ENCODE results near the gene MRS2. TPM values are rescaled to one million over a fixed set of nuclear protein-coding genes. Genes with fewer than 3 reads are reported as not detected.

Gene MRS2
- total RNA-seq, 8 experiments from 2014 or later, result 16.3 to 36.1 (median 29.8) TPM

DNA sequence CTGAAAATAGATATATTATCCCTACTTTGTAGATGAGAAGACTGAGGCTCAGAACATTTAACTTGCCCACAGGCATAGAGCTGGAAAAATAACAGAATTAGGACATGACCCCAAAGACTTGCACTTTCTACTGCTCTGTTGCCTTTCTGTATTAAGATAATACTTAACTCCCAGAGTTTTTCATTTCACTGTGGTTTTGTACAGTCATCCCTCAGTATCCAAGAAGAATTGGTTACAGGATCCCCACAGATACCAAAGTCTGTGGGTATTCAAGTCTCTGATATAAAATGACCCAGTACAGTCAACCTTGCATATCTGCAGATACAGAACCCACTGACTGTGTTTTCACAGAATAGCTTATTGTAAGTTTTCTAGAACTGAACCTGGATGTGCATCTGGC is 16.8 kb downstream of the MRS2 start:
- Histone ChIP-seq H3K27ac (no peak overlapping the region), H3K4me3 (no peak overlapping the region), H3K4me1 (replicated peaks in 1 of 2) (no peaks in the 10 kb centered on the region)
- in situ Hi-C loops (cut with MboI; ENCODE audit: low pct_unique_long_range_greater_than_20kb in 2 of 9, low sequenced_read_pairs in 9 of 9, unreplicated experiment in 9 of 9), result no loop called here
- ATAC-seq (replicated peaks in 6 of 8), result no peak

- Histone ChIP-seq H3K4me3 (no peak overlapping the region), H3K4me1 (replicated peaks in 1 of 2) (no peaks in the 10 kb centered on the region), H3K27ac (no peak overlapping the region)
- in situ Hi-C loops (cut with MboI; ENCODE audit: low pct_unique_long_range_greater_than_20kb in 2 of 9, low sequenced_read_pairs in 9 of 9, unreplicated experiment in 9 of 9), result loop anchor here in 1 of 9 experiments (25.0 kb wide), 1 partner anchor 262 kb away; no protein-coding TSS in a partner anchor
- 40 to 100% (median 83%) methylated on average over 1 to 2 of the region's 2 CpGs; no CpG with 5 or more reads in 1 of the 10 experiments for WGBS, 10 experiments
- ATAC-seq (replicated peaks in 6 of 8), result no peak
Observed at GRCh38 chr6:24425091-24425490, 22.4 kb downstream of the MRS2 start.

- Histone ChIP-seq H3K4me1 (replicated peaks in 1 of 2) (no peaks in the 10 kb centered on the region), H3K4me3 (no peak overlapping the region), H3K27ac (no peak overlapping the region)
- peak in 1 of 8 experiments; percentile 42 for ATAC-seq (replicated peaks in 6 of 8)
- 72 to 100% (median 96%) methylated on average over 1 to 9 of the region's 10 CpGs for WGBS, 10 experiments
- in situ Hi-C loops (cut with MboI; ENCODE audit: low pct_unique_long_range_greater_than_20kb in 2 of 9, low sequenced_read_pairs in 9 of 9, unreplicated experiment in 9 of 9), result loop anchor here in 1 of 9 experiments (25.0 kb wide), 1 partner anchor 260 kb away; no protein-coding TSS in a partner anchor
Observed at GRCh38 chr6:24426729-24427446, 24.2 kb downstream of the MRS2 start.

DNA sequence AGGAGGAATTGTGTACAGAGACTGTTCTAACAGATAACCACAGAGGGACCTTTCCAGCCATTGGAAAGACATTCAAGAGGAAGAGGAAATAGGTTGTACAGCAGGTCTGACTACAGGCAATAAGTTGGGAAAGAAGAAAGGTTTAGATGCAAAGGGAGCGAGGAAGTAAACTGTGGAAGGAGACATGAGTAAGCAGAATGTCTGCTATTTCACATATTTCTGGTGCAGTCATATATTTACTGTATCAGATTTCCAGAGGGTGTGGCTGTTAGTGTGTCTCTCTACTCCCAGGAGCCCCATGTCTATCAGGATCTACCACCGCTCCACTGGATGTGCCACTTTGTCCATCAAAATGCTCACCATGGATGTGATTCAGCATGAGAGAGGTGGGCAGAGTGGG is 25.9 kb downstream of the MRS2 start:
- H3K27ac ChIP-seq, result no peak overlapping the region
- no peaks in the 10 kb centered on the region for H3K4me1 ChIP-seq (replicated peaks in 1 of 2)
- in situ Hi-C loops (cut with MboI; ENCODE audit: low pct_unique_long_range_greater_than_20kb in 2 of 9, low sequenced_read_pairs in 9 of 9, unreplicated experiment in 9 of 9), result loop anchor here in 1 of 9 experiments (25.0 kb wide), 1 partner anchor 259 kb away; no protein-coding TSS in a partner anchor
- WGBS, 10 experiments, result 86 to 100% (median 100%) methylated on average over 1 to 2 of the region's 2 CpGs; no CpG with 5 or more reads in 4 of the 10 experiments
- ATAC-seq (replicated peaks in 6 of 8), result peak in 3 of 8 experiments; percentile 60 to 93 (median 88)
- no peak overlapping the region for H3K4me3 ChIP-seq

- ATAC-seq (replicated peaks in 6 of 8), result no peak
- 60 to 100% (median 93%) methylated on average over 1 to 3 of the region's 3 CpGs; no CpG with 5 or more reads in 1 of the 10 experiments for WGBS, 10 experiments
- in situ Hi-C loops (cut with MboI; ENCODE audit: low pct_unique_long_range_greater_than_20kb in 2 of 9, low sequenced_read_pairs in 9 of 9, unreplicated experiment in 9 of 9), result loop anchor here in 1 of 9 experiments (25.0 kb wide), 1 partner anchor 258 kb away; no protein-coding TSS in a partner anchor
Observed at GRCh38 chr6:24429146-24429545, 26.4 kb downstream of the MRS2 start.

DNA sequence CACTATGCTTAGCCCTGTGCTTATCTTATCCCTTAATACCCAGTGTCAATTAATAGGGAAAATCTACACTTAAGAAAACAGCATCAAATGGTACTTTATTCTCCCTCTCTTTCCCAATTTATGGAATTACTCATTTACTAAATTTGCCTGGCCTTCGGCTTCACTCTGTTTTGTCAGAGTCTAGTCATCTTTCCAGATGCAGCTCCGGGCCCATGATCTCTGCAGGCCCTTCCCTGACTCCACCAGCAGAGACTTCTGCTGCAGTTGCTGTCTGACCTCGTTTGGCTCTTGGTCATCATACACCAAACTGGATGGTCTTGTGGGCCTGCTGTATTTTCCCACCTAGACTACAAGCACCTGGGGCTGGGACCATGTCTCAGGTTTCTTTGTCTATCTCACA is 27.4 kb downstream of the MRS2 start:
- ATAC-seq (replicated peaks in 6 of 8), result no peak
- WGBS, 10 experiments, result 0 to 100% (median 73%) methylated on average over 1 to 3 of the region's 3 CpGs; no CpG with 5 or more reads in 1 of the 10 experiments
- Histone ChIP-seq H3K4me1 (replicated peaks in 1 of 2) (no peaks in the 10 kb centered on the region), H3K4me3 (no peak overlapping the region), H3K27ac (no peak overlapping the region)
- in situ Hi-C loops (cut with MboI; ENCODE audit: low pct_unique_long_range_greater_than_20kb in 2 of 9, low sequenced_read_pairs in 9 of 9, unreplicated experiment in 9 of 9), result loop anchor here in 1 of 9 experiments (25.0 kb wide), 1 partner anchor 257 kb away; no protein-coding TSS in a partner anchor

More at GRCh38 chr6:24429146-24429545, 26.4 kb downstream of the MRS2 start:
- Histone ChIP-seq H3K4me1 (replicated peaks in 1 of 2) (no peaks in the 10 kb centered on the region), H3K27ac (no peak overlapping the region), H3K4me3 (no peak overlapping the region)

DNA sequence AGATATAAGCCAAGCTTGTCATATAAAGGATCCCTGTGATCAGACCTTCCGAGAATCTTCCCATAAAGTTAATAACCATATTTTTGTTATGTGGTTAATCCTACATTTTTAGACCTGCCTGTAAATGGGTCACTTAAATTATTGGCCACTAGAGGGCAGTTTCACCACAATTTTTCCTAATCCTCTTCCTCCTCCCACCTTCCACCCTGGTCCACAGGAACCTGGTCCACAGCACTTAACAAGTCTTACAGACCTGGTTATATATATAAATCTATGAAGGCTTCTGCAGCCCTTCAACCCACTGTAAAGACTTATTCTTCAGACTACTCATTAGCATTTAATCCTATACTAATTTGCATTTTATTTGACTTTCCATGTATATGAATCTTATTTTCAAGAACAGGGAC is 28.3 kb downstream of the MRS2 start:
- H3K4me1 ChIP-seq (replicated peaks in 1 of 2), result no peaks in the 10 kb centered on the region
- H3K27ac ChIP-seq, result no peak overlapping the region
- 0 to 100% (median 66%) methylated on average over 1 of the region's 1 CpG; no CpG with 5 or more reads in 2 of the 10 experiments for WGBS, 10 experiments
- in situ Hi-C loops (cut with MboI; ENCODE audit: low pct_unique_long_range_greater_than_20kb in 2 of 9, low sequenced_read_pairs in 9 of 9, unreplicated experiment in 9 of 9), result loop anchor here in 1 of 9 experiments (25.0 kb wide), 1 partner anchor 256 kb away; no protein-coding TSS in a partner anchor
- no peak overlapping the region for H3K4me3 ChIP-seq
- ATAC-seq (replicated peaks in 6 of 8), result peak in 4 of 8 experiments; percentile 24 to 63 (median 48)

- no peak for ATAC-seq (replicated peaks in 6 of 8)
- no peaks in the 10 kb centered on the region for H3K4me1 ChIP-seq (replicated peaks in 1 of 2)
- in situ Hi-C loops (cut with MboI; ENCODE audit: low pct_unique_long_range_greater_than_20kb in 2 of 9, low sequenced_read_pairs in 9 of 9, unreplicated experiment in 9 of 9), result loop anchor here in 1 of 9 experiments (25.0 kb wide), 1 partner anchor 255 kb away; no protein-coding TSS in a partner anchor
- WGBS, 10 experiments, result 40 to 100% (median 100%) methylated on average over 1 to 9 of the region's 9 CpGs; no CpG with 5 or more reads in 1 of the 10 experiments
- no peak overlapping the region for H3K4me3 ChIP-seq
- H3K27ac ChIP-seq, result no peak overlapping the region
Observed at GRCh38 chr6:24432611-24433010, 29.9 kb downstream of the MRS2 start.

- ATAC-seq (replicated peaks in 6 of 8), result no peak
- Histone ChIP-seq H3K4me3 (no peak overlapping the region), H3K4me1 (replicated peaks in 1 of 2) (no peaks in the 10 kb centered on the region), H3K27ac (no peak overlapping the region)
- in situ Hi-C loops (cut with MboI; ENCODE audit: low pct_unique_long_range_greater_than_20kb in 2 of 9, low sequenced_read_pairs in 9 of 9, unreplicated experiment in 9 of 9), result loop anchor here in 1 of 9 experiments (25.0 kb wide), 1 partner anchor 250 kb away; no protein-coding TSS in a partner anchor
- 70 to 98% (median 89%) methylated on average over 4 to 11 of the region's 14 CpGs; no CpG with 5 or more reads in 4 of the 10 experiments for WGBS, 10 experiments
Observed at GRCh38 chr6:24436979-24437378, 34.2 kb downstream of the MRS2 start.

DNA sequence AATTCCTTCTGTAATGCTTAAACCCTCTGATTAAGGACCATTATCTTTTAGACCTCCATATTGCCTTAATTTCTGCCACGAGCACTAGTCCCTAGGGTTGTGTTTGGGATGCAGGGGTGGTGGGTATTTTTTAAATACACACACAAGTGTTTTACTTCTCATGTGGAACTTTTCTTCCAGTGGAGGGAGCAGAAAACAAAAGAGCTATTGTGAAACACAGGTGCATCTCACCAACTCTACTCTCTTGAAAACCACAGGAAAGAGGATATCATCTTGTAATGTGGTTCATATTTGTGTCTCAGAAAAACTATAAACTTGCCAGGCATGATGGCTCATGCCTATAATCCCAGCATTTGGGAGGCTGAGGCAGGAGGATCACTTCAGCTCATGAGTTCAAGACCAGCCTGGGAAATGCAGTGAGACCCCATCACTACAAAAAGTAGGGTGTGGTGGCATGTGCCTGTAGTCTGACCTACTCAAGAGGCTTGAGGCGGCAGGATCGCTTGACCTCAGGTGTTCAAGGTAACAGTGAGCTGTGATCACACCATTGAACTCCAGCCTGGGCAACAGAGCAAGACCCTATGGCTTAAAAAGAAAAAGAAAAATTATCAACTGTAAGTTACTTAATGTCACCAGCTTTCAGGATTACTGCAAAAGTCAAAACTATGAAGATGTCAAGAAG is 37.3 kb downstream of the MRS2 start:
- WGBS, 10 experiments, result 21 to 93% (median 76%) methylated on average over 1 to 3 of the region's 3 CpGs; no CpG with 5 or more reads in 4 of the 10 experiments
- in situ Hi-C loops (cut with MboI; ENCODE audit: low pct_unique_long_range_greater_than_20kb in 2 of 9, low sequenced_read_pairs in 9 of 9, unreplicated experiment in 9 of 9), result loop anchor here in 1 of 9 experiments (25.0 kb wide), 1 partner anchor 247 kb away; no protein-coding TSS in a partner anchor
- Histone ChIP-seq H3K27ac (no peak overlapping the region), H3K4me1 (replicated peaks in 1 of 2) (no peaks in the 10 kb centered on the region), H3K4me3 (no peak overlapping the region)
- ATAC-seq (replicated peaks in 6 of 8), result no peak

- 32 to 100% (median 73%) methylated on average over 1 to 15 of the region's 16 CpGs for WGBS, 10 experiments
- Histone ChIP-seq H3K4me1 (replicated peaks in 1 of 2) (no peaks in the 10 kb centered on the region), H3K27ac (no peak overlapping the region), H3K4me3 (no peak overlapping the region)
- peak in 2 of 8 experiments; percentile 62 to 98 for ATAC-seq (replicated peaks in 6 of 8)
- in situ Hi-C loops (cut with MboI; ENCODE audit: low pct_unique_long_range_greater_than_20kb in 2 of 9, low sequenced_read_pairs in 9 of 9, unreplicated experiment in 9 of 9), result loop anchor here in 1 of 9 experiments (25.0 kb wide), 1 partner anchor 246 kb away; no protein-coding TSS in a partner anchor
Observed at GRCh38 chr6:24440897-24441598, 38.3 kb downstream of the MRS2 start.

DNA sequence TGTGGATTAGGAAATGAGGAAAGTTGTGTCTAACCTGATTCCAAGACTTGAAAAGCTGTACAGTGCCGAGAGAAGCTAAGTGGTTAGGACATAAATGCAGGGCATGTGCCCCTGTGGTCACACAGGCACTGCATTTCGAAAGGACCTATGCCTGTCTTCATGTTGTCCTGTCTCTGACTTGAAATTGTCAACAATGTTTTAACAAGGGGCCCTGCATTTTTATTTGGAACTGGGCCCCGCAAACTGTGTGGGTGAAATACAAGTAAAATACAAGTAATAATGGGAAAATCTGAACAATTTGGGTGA is 38.8 kb downstream of the MRS2 start:
- no peaks in the 10 kb centered on the region for H3K4me1 ChIP-seq (replicated peaks in 1 of 2)
- H3K4me3 ChIP-seq, result no peak overlapping the region
- no peak overlapping the region for H3K27ac ChIP-seq
- ATAC-seq (replicated peaks in 6 of 8), result no peak
- WGBS, 10 experiments, result 58 to 100% (median 78%) methylated on average over 1 to 3 of the region's 3 CpGs
- in situ Hi-C loops (cut with MboI; ENCODE audit: low pct_unique_long_range_greater_than_20kb in 2 of 9, low sequenced_read_pairs in 9 of 9, unreplicated experiment in 9 of 9), result loop anchor here in 1 of 9 experiments (25.0 kb wide), 1 partner anchor 246 kb away; no protein-coding TSS in a partner anchor
